NOMO-1 treated with dmso at 0.1 percent for 144 hours (cell line): ENCODE measurements around the gene PSMC2.

Experiments
- DNase-seq: peaks from one replicate; lab custom pipeline; 2025; ENCODE audit not compliant: unreplicated experiment; lab: John Stamatoyannopoulos, UW

Gene PSMC2

GRCh38 chr7:103347507-103348267 lies at the start of gene PSMC2:
Gene PSMC2, plus strand, starts transcription at chr7:103347643. Its CDS starts 69 bp downstream, at chr7:103347712.
- DNase-seq = peak; percentile 55

- no peak for DNase-seq
These were observed 49.6 kb upstream of the PSMC2 start for GRCh38 chr7:103297837-103298179.

- no peak for DNase-seq
These were observed 47.8 kb upstream of the PSMC2 start for GRCh38 chr7:103299660-103300059.

GRCh38 chr7:103301441-103301840 lies 46.0 kb upstream of the PSMC2 start:
- no peak for DNase-seq

GRCh38 chr7:103307503-103308231 lies 39.8 kb upstream of the PSMC2 start:
- no peak for DNase-seq

- no peak for DNase-seq
These were observed 32.6 kb upstream of the PSMC2 start for GRCh38 chr7:103314852-103315251.

- DNase-seq = no peak
These were observed 31.0 kb upstream of the PSMC2 start for GRCh38 chr7:103316380-103316941.

- DNase-seq = no peak
These were observed 30.4 kb upstream of the PSMC2 start for GRCh38 chr7:103317009-103317408.

GRCh38 chr7:103325744-103326143 lies 21.7 kb upstream of the PSMC2 start:
- DNase-seq = no peak

GRCh38 chr7:103336761-103337160 lies 10.7 kb upstream of the PSMC2 start:
- no peak for DNase-seq

GRCh38 chr7:103338864-103339263 lies 8.6 kb upstream of the PSMC2 start:
- no peak for DNase-seq

- DNase-seq = no peak
These were observed 6.0 kb upstream of the PSMC2 start for GRCh38 chr7:103341466-103341865.

- no peak for DNase-seq
These were observed 4.1 kb upstream of the PSMC2 start for GRCh38 chr7:103343332-103343731.

- no peak for DNase-seq
These were observed 3.5 kb upstream of the PSMC2 start for GRCh38 chr7:103343758-103344452.

GRCh38 chr7:103344453-103345149 lies 2.8 kb upstream of the PSMC2 start, which contains the start of gene DNAJC2:
Gene DNAJC2, minus strand, starts transcription at chr7:103344767. Its CDS starts 145 bp downstream, at chr7:103344622.
- DNase-seq = peak; percentile 62

- no peak for DNase-seq
These were observed 1.0 kb upstream of the PSMC2 start for GRCh38 chr7:103346396-103346795.

GRCh38 chr7:103348452-103348851 lies 1.0 kb downstream of the PSMC2 start:
- DNase-seq = no peak

GRCh38 chr7:103348959-103349358 lies 1.5 kb downstream of the PSMC2 start:
- no peak for DNase-seq

GRCh38 chr7:103349805-103350204 lies 2.4 kb downstream of the PSMC2 start:
- no peak for DNase-seq

GRCh38 chr7:103369432-103369831 lies 22.0 kb downstream of the PSMC2 start:
- no peak for DNase-seq
